ENCODE data around the gene EPHA5. TPM values are rescaled to one million over a fixed set of nuclear protein-coding genes. Genes with fewer than 3 reads are reported as not detected.

EPHA5 gene
- polyA plus RNA-seq, 3 donors: not detected

GRCh38 chr4:65669111-65670019 lies 924 bp downstream of the EPHA5 start:
- H3K9me3 ChIP-seq (replicated peaks in 1 of 2; ENCODE audit: control insufficient read depth in 1 of 2, insufficient read depth in 1 of 2, low read length in 2 of 2): peaks cover 0 to 28% of the 10 kb centered on the region in 2 donors
- no peak overlapping the region for H3K4me3 ChIP-seq (replicated peaks in 1 of 3; ENCODE audit: low read depth in 2 of 3, low read length in 3 of 3)
- H3K9me3 Mint-ChIP-seq: peaks cover 0 to 19% (median 10%) of the 10 kb centered on the region in 7 donors
- H3K36me3 Mint-ChIP-seq: peaks cover 0 to 7% of the 10 kb centered on the region in 2 donors
- H3K4me1 Mint-ChIP-seq: peaks cover 5% of the 10 kb centered on the region
- no peak for DNase-seq
- no peak overlapping the region for H3K27ac ChIP-seq (ENCODE audit: low read depth in 1 of 2, low read length in 2 of 2)
- H3K27me3 Mint-ChIP-seq (ENCODE audit: low read depth in 3 of 3): peaks cover 54 to 59% (median 56%) of the 10 kb centered on the region in 3 donors
- intact Hi-C loops (cut with micrococcal nuclease): no loop called here
- H4K20me1 ChIP-seq (ENCODE audit: insufficient read depth, low read length): no peaks in the 10 kb centered on the region
- H3K4me1 ChIP-seq (ENCODE audit: control insufficient read depth in 1 of 2, insufficient read depth in 2 of 2, low read length in 2 of 2): no peaks in the 10 kb centered on the region
- no peaks in the 10 kb centered on the region for H3K79me2 ChIP-seq (ENCODE audit: insufficient read depth, low read length)
- 5% methylated on average over 47 of the region's 60 CpGs for WGBS (ENCODE audit: insufficient coverage)
- TF ChIP-seq CTCF (IDR thresholded peaks at IDR 0.05): no peak
- H2AFZ ChIP-seq (ENCODE audit: insufficient read depth, low read depth, low read length, poor library complexity, severe bottlenecking): no peak overlapping the region
- H3K27me3 ChIP-seq (ENCODE audit: control insufficient read depth in 2 of 2, insufficient read depth in 2 of 2, low read length in 2 of 2): peaks cover 41 to 58% of the 10 kb centered on the region in 2 donors
- H3K4me3 Mint-ChIP-seq: peak overlapping the region in 1 of 2 donors; percentile 74
- H3K36me3 ChIP-seq (replicated peaks in 1 of 2; ENCODE audit: control insufficient read depth in 1 of 2, insufficient read depth in 2 of 2, low read length in 2 of 2): no peaks in the 10 kb centered on the region
- H3K9ac ChIP-seq (ENCODE audit: insufficient read depth, low read length, poor library complexity, severe bottlenecking): no peak overlapping the region
- peak overlapping the region in 1 of 7 donors; percentile 2 for H3K27ac Mint-ChIP-seq
- no peak overlapping the region for H3K4me2 ChIP-seq (replicated peaks; ENCODE audit: extremely low read depth, low read length, poor library complexity, severe bottlenecking)

GRCh38 chr4:65668201-65669089 lies 1.8 kb downstream of the EPHA5 start:
- no peak overlapping the region for H3K4me2 ChIP-seq (replicated peaks; ENCODE audit: extremely low read depth, low read length, poor library complexity, severe bottlenecking)
- Mint-ChIP-seq H3K36me3 (peaks cover 0 to 7% of the 10 kb centered on the region in 2 donors), H3K27me3 (ENCODE audit: low read depth in 3 of 3) (peaks cover 54 to 59% (median 56%) of the 10 kb centered on the region in 3 donors), H3K9me3 (peaks cover 0 to 19% (median 10%) of the 10 kb centered on the region in 7 donors), H3K27ac (no peak overlapping the region), H3K4me1 (peaks cover 5% of the 10 kb centered on the region), H3K4me3 (peak overlapping the region in 1 of 2 donors; percentile 74)
- DNase-seq: no peak
- no peak overlapping the region for H3K27ac ChIP-seq (ENCODE audit: low read depth in 1 of 2, low read length in 2 of 2)
- peaks cover 41 to 58% of the 10 kb centered on the region in 2 donors for H3K27me3 ChIP-seq (ENCODE audit: control insufficient read depth in 2 of 2, insufficient read depth in 2 of 2, low read length in 2 of 2)
- intact Hi-C loops (cut with micrococcal nuclease): no loop called here
- WGBS (ENCODE audit: insufficient coverage): 8% methylated on average over 24 of the region's 32 CpGs
- H3K36me3 ChIP-seq (replicated peaks in 1 of 2; ENCODE audit: control insufficient read depth in 1 of 2, insufficient read depth in 2 of 2, low read length in 2 of 2): no peaks in the 10 kb centered on the region
- H3K79me2 ChIP-seq (ENCODE audit: insufficient read depth, low read length): no peaks in the 10 kb centered on the region
- H3K4me3 ChIP-seq (replicated peaks in 1 of 3; ENCODE audit: low read depth in 2 of 3, low read length in 3 of 3): no peak overlapping the region
- H3K9me3 ChIP-seq (replicated peaks in 1 of 2; ENCODE audit: control insufficient read depth in 1 of 2, insufficient read depth in 1 of 2, low read length in 2 of 2): peaks cover 0 to 28% of the 10 kb centered on the region in 2 donors
- TF ChIP-seq CTCF (IDR thresholded peaks at IDR 0.05): no peak
- no peak overlapping the region for H2AFZ ChIP-seq (ENCODE audit: insufficient read depth, low read depth, low read length, poor library complexity, severe bottlenecking)
- H3K4me1 ChIP-seq (ENCODE audit: control insufficient read depth in 1 of 2, insufficient read depth in 2 of 2, low read length in 2 of 2): no peaks in the 10 kb centered on the region
- H4K20me1 ChIP-seq (ENCODE audit: insufficient read depth, low read length): no peaks in the 10 kb centered on the region
- H3K9ac ChIP-seq (ENCODE audit: insufficient read depth, low read length, poor library complexity, severe bottlenecking): no peak overlapping the region
